Activated naive CD4-positive, alpha-beta T cell treated with anti-CD3 and anti-CD28 coated beads for 36 hours (primary cell): ENCODE data around the gene ABCG1. TPM values are rescaled to one million over a fixed set of nuclear protein-coding genes. Genes with fewer than 3 reads are reported as not detected.
"Not testable (repeated sequence)": the region's sequence is repeated elsewhere in the genome, so short reads cannot be mapped to it uniquely, and the experiment has no call there.

ENCODE experiments used
- CTCF ChIA-PET: fragments of 350-600 bp; sonication (Branson Sonifier 250); formaldehyde crosslinking; loops from one replicate; lab custom pipeline; 2021; ENCODE audit warnings: antibody characterized with exemption; lab: Charles Lee
- DNase-seq: peaks from one replicate; pipeline ENCODE4 v3.0.0-alpha.2; 2020
- H3K27ac Mint-ChIP-seq: one replicate; pipeline ENCODE4 v1.8.0; 2021; ENCODE audit warnings: mild to moderate bottlenecking, mixed read lengths
- H3K27me3 Mint-ChIP-seq: one replicate; pipeline ENCODE4 v1.8.0; 2021; ENCODE audit warnings: low read depth, mixed read lengths
- H3K36me3 Mint-ChIP-seq: one replicate; pipeline ENCODE4 v1.8.0; 2021; ENCODE audit warnings: low read depth, mixed read lengths
- H3K4me1 Mint-ChIP-seq: one replicate; pipeline ENCODE4 v1.8.0; 2021; ENCODE audit warnings: low read depth, mixed read lengths
- H3K4me3 Mint-ChIP-seq: one replicate; pipeline ENCODE4 v1.8.0; 2021; ENCODE audit warnings: mild to moderate bottlenecking, moderate library complexity, mixed read lengths
- H3K9me3 Mint-ChIP-seq: one replicate; pipeline ENCODE4 v1.8.0; 2021; ENCODE audit warnings: mixed read lengths
- intact Hi-C: fragments of 100-400 bp; cut with micrococcal nuclease; formaldehyde crosslinking; loops from one replicate; pipeline ENCODE4 v1.15.1; 2023
- total RNA-seq, 2 experiments: library from RNA; stranded (reverse); gene quantifications; one replicate each; pipeline ENCODE4 v1.2.3, GENCODE V29; 2021

The ABCG1 gene
- total RNA-seq, 2 experiments from 2014 or later, result 27.8 to 28.7 TPM

DNA sequence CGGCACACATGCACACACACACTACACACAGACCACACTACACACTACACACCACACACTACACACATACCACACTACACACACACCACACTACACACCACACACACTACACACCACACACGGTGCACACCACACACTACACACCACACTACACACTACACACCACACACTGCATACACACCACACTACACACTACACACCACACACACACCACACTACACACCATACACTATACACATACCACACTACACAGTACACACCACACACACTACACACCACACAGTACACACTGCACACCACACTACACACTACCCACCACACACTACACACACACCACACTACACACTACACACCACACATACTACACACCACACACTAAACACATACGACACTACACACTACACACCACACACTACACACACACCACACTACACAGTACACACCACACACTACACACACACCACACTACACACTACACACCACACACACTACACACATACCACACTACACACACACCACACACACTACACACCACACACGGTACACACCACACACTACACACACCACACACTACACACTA lies 73.7 kb downstream of the ABCG1 start:
- H3K27ac Mint-ChIP-seq, intact Hi-C loops, H3K9me3 Mint-ChIP-seq: not testable (repeated sequence)

DNA sequence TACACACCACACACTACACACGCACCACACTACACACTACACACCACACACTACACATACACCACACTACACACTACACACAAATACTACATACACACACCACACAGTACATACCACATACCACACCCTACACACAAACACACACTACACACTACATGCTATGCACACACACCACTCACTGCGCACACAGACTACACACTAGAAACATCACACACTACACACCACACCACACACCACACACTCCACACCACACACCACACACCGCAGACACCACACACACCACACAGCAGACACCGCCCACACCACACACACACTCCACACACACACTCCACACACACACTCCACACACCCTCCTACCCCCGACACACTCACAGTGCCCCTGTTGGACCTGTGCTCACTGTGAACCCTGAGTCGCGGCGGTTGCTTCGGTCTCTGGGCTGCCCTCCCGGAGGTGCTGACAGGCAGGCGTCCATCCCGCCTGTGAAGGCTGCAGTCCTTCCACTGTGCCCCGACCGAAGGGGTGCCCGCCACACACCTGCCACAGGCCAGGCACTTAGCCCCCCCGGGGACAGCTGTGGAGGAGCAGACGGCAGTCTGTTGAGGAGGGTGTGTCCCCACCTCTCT lies 74.8 kb downstream of the ABCG1 start:
- H3K36me3 Mint-ChIP-seq, result peaks cover 11% of the 10 kb centered on the region
- CTCF ChIA-PET, result no interaction called here
- H3K27ac Mint-ChIP-seq, result no peak overlapping the region
- H3K27me3 Mint-ChIP-seq, result no peaks in the 10 kb centered on the region
- no peak for DNase-seq
- no peaks in the 10 kb centered on the region for H3K9me3 Mint-ChIP-seq
- H3K4me3 Mint-ChIP-seq, result no peak overlapping the region
- no peaks in the 10 kb centered on the region for H3K4me1 Mint-ChIP-seq
- intact Hi-C loops, result no loop called here

More for the DNA sequence above, 73.7 kb downstream of the ABCG1 start:
- H3K27me3 Mint-ChIP-seq, H3K4me3 Mint-ChIP-seq, CTCF ChIA-PET, DNase-seq, H3K4me1 Mint-ChIP-seq: not testable (repeated sequence)
- H3K36me3 Mint-ChIP-seq, result peaks cover 21% of the 10 kb centered on the region

GRCh38 chr21:42294273-42294880 lies 75.4 kb downstream of the ABCG1 start:
- DNase-seq, result no peak
- no peak overlapping the region for H3K27ac Mint-ChIP-seq
- CTCF ChIA-PET, result interaction anchor here (1.1 kb wide), 1 partner anchor 36 kb away, joined by 3 read pairs; no protein-coding TSS in a partner anchor
- H3K4me1 Mint-ChIP-seq, result peaks cover 4% of the 10 kb centered on the region
- H3K36me3 Mint-ChIP-seq, result peaks cover 5% of the 10 kb centered on the region
- H3K9me3 Mint-ChIP-seq, result no peaks in the 10 kb centered on the region
- no peak overlapping the region for H3K4me3 Mint-ChIP-seq
- H3K27me3 Mint-ChIP-seq, result no peaks in the 10 kb centered on the region
- intact Hi-C loops, result no loop called here

DNA sequence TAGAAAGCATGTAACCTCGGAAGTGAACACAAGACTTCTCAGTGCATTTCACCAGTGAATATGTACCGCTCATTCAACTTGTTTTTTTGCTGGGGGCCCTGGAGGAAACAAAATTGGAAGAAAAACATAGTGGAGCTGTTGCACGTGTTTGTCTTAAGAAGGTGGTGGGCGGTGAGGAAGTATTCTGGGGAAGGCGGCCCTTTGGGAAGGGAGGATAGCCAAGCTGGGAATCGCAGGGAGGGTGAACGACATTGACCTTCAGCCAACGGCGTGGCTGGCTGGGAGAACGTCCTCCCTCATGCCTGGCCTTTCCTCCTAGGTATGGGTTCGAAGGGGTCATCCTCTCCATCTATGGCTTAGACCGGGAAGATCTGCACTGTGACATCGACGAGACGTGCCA lies 76.9 kb downstream of the ABCG1 start:
- peaks cover 8% of the 10 kb centered on the region for H3K4me1 Mint-ChIP-seq
- peaks cover 5% of the 10 kb centered on the region for H3K36me3 Mint-ChIP-seq
- CTCF ChIA-PET, result interaction anchor here (0.8 to 1.4 kb wide), 4 partner anchors 14 to 46 kb away, joined by 3 to 8 read pairs (median 5); no protein-coding TSS in a partner anchor
- no peaks in the 10 kb centered on the region for H3K9me3 Mint-ChIP-seq
- H3K27me3 Mint-ChIP-seq, result no peaks in the 10 kb centered on the region
- no peak overlapping the region for H3K4me3 Mint-ChIP-seq
- no peak for DNase-seq
- intact Hi-C loops, result no loop called here
- no peak overlapping the region for H3K27ac Mint-ChIP-seq

DNA sequence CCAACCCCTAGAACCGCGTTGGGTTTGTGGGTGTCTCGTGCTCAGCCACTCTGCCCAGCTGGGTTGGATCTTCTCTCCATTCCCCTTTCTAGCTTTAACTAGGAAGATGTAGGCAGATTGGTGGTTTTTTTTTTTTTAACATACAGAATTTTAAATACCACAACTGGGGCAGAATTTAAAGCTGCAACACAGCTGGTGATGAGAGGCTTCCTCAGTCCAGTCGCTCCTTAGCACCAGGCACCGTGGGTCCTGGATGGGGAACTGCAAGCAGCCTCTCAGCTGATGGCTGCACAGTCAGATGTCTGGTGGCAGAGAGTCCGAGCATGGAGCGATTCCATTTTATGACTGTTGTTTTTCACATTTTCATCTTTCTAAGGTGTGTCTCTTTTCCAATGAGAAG lies 77.6 kb downstream of the ABCG1 start:
- no peak for DNase-seq
- Mint-ChIP-seq H3K36me3 (peaks cover 5% of the 10 kb centered on the region), H3K27ac (no peak overlapping the region), H3K9me3 (no peaks in the 10 kb centered on the region), H3K4me1 (peaks cover 8% of the 10 kb centered on the region), H3K27me3 (no peaks in the 10 kb centered on the region), H3K4me3 (no peak overlapping the region)
- CTCF ChIA-PET, result interaction anchor here (1.1 to 1.4 kb wide), 3 partner anchors 13 to 46 kb away, joined by 3 to 8 read pairs (median 5); no protein-coding TSS in a partner anchor
- intact Hi-C loops, result no loop called here

- Mint-ChIP-seq H3K4me3 (no peak overlapping the region), H3K27ac (no peak overlapping the region), H3K4me1 (peaks cover 8% of the 10 kb centered on the region), H3K27me3 (no peaks in the 10 kb centered on the region), H3K36me3 (peaks cover 5% of the 10 kb centered on the region), H3K9me3 (no peaks in the 10 kb centered on the region)
- CTCF ChIA-PET, result interaction anchor here (1.9 kb wide), 1 partner anchor 13 kb away, joined by 4 read pairs; no protein-coding TSS in a partner anchor
- DNase-seq, result no peak
- intact Hi-C loops, result no loop called here
Measured at GRCh38 chr21:42297377-42297776, 78.4 kb downstream of the ABCG1 start.

GRCh38 chr21:42298237-42298636 lies 79.3 kb downstream of the ABCG1 start:
- H3K27ac Mint-ChIP-seq, result no peak overlapping the region
- intact Hi-C loops, result no loop called here
- H3K36me3 Mint-ChIP-seq, result peaks cover 5% of the 10 kb centered on the region
- H3K27me3 Mint-ChIP-seq, result no peaks in the 10 kb centered on the region
- H3K4me1 Mint-ChIP-seq, result peaks cover 8% of the 10 kb centered on the region
- no peaks in the 10 kb centered on the region for H3K9me3 Mint-ChIP-seq
- no peak for DNase-seq
- CTCF ChIA-PET, result interaction anchor here (1.4 to 1.9 kb wide), 2 partner anchors 12 to 39 kb away, joined by 3 to 4 read pairs; no protein-coding TSS in a partner anchor
- no peak overlapping the region for H3K4me3 Mint-ChIP-seq

DNA sequence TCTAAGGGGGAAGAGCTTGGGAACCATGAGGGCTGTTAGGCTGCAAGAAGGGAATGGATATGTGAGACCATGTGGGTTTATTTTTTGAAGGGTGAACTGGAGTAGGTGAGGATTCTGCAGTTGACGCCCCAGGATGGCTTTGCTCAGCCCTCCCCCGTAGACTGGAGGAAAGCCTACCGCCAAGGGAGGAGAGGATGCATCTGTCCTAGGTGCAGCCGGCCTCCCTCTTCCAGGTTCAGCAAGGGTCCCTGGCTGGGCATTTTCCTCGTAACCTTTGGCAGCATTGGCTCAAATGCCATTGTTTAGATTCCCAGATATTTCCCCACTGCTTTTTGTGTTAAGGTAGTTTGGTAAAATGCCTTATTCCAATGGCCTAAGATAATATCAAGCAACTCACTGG lies 79.7 kb downstream of the ABCG1 start:
- Mint-ChIP-seq H3K27me3 (no peaks in the 10 kb centered on the region), H3K36me3 (peaks cover 5% of the 10 kb centered on the region), H3K27ac (no peak overlapping the region), H3K4me1 (peaks cover 8% of the 10 kb centered on the region), H3K4me3 (no peak overlapping the region), H3K9me3 (no peaks in the 10 kb centered on the region)
- intact Hi-C loops, result no loop called here
- DNase-seq, result no peak
- CTCF ChIA-PET, result interaction anchor here (1.4 to 1.9 kb wide), 2 partner anchors 11 to 40 kb away, joined by 3 to 4 read pairs; no protein-coding TSS in a partner anchor

DNA sequence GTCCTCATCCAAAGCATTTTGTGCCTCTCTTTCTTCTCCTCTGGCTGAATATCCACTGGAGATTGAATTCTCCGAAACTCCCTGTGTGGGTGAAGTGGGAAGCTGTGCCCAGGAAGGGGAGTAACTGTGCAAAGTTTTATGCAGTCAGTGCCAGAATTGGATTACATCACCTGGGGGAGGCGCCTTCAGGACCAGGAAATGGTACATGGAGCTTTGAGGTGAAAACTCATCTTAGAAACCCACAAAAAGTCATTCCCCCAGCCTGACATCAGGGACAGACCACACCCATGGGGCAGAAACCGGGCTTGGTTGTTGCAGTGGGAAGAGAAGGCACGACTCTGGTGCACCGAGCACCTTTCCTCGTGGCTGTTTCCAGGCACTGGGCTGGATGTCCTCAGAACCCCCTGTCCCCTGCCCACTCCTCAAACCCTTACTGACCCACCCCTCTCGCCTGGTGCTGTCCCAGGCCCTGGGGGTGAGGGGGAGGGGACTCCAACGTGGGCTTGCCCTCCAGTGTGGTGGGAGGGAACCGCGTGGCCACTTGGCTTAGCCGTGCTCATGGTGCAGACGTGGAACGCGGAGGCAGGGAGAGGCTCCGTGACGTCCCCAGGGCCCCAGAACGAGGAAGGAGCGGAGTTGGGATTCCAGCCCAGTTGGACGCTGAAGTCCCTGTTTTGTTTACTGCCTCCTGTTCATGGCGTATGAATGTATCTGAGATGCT lies 80.5 kb downstream of the ABCG1 start:
- peaks cover 5% of the 10 kb centered on the region for H3K36me3 Mint-ChIP-seq
- peaks cover 8% of the 10 kb centered on the region for H3K4me1 Mint-ChIP-seq
- DNase-seq, result peak; percentile 65
- no peaks in the 10 kb centered on the region for H3K9me3 Mint-ChIP-seq
- no peak overlapping the region for H3K4me3 Mint-ChIP-seq
- CTCF ChIA-PET, result interaction anchor here (0.8 to 1.4 kb wide), 2 partner anchors 10 to 41 kb away, joined by 3 read pairs; no protein-coding TSS in a partner anchor
- no peaks in the 10 kb centered on the region for H3K27me3 Mint-ChIP-seq
- intact Hi-C loops, result no loop called here
- H3K27ac Mint-ChIP-seq, result no peak overlapping the region

DNA sequence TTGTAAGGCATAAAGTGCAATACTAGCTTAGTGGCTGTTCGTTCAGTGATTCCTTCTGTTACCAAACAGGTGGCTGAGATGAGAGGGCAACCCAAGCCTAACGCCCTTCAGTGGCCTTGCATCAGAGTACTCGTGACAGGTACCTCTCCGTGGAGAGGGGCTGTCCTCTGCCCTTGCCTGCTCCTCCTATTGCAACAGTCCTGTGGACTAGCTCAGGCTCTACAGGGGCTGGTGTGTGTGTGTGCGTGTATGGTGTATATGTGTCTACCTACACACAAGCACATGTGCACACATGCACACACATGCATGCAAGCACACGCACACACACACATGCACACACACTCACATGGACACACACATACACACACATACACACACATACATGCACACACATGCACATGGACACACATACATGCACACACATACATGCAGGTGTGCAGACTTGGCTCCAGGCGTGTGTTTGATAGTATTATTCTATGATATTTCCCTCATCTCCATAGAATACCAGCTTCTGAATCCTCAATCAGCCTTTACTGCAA lies 81.2 kb downstream of the ABCG1 start:
- intact Hi-C loops, result no loop called here
- H3K36me3 Mint-ChIP-seq, result peaks cover 4% of the 10 kb centered on the region
- no peak overlapping the region for H3K27ac Mint-ChIP-seq
- H3K9me3 Mint-ChIP-seq, result no peaks in the 10 kb centered on the region
- CTCF ChIA-PET, result interaction anchor here (0.8 kb wide), 1 partner anchor 10 kb away, joined by 3 read pairs; no protein-coding TSS in a partner anchor
- peaks cover 8% of the 10 kb centered on the region for H3K4me1 Mint-ChIP-seq
- DNase-seq, result no peak
- no peaks in the 10 kb centered on the region for H3K27me3 Mint-ChIP-seq
- no peak overlapping the region for H3K4me3 Mint-ChIP-seq

GRCh38 chr21:42300956-42301355 lies 82.0 kb downstream of the ABCG1 start:
- Mint-ChIP-seq H3K4me3 (no peak overlapping the region), H3K36me3 (no peaks in the 10 kb centered on the region), H3K9me3 (no peaks in the 10 kb centered on the region), H3K4me1 (peaks cover 8% of the 10 kb centered on the region), H3K27me3 (no peaks in the 10 kb centered on the region), H3K27ac (no peak overlapping the region)
- CTCF ChIA-PET, result interaction anchor here (1.0 kb wide), 1 partner anchor 208 kb away, joined by 3 read pairs; no protein-coding TSS in a partner anchor
- no peak for DNase-seq
- intact Hi-C loops, result no loop called here
